GM18517 (cell line): ENCODE data around the gene DIPK2A.

Source experiments
- ATAC-seq: cut with Tn5 transposase; IDR thresholded peaks from one replicate; pipeline ENCODE4 v1.9.1; 2021; ENCODE audit warnings: mild to moderate bottlenecking, moderate library complexity; ENCODE audit not compliant: unreplicated experiment

Gene DIPK2A

GRCh38 chr3:143974271-143975238 is 2.9 kb downstream of the DIPK2A start:
- no peak for ATAC-seq

GRCh38 chr3:143975554-143976152 is 4.0 kb downstream of the DIPK2A start:
- ATAC-seq: no peak

- ATAC-seq: peak; percentile 59
Observed at GRCh38 chr3:143977341-143978262, 6.0 kb downstream of the DIPK2A start.

GRCh38 chr3:143978263-143978631 is 6.6 kb downstream of the DIPK2A start:
- ATAC-seq: peak; percentile 7

GRCh38 chr3:143979041-143979440 is 7.4 kb downstream of the DIPK2A start:
- ATAC-seq: no peak

GRCh38 chr3:143979813-143980212 is 8.2 kb downstream of the DIPK2A start:
- no peak for ATAC-seq

GRCh38 chr3:143988306-143988705 is 16.7 kb downstream of the DIPK2A start:
- ATAC-seq: no peak

GRCh38 chr3:143989461-143989860 is 17.8 kb downstream of the DIPK2A start:
- no peak for ATAC-seq

- no peak for ATAC-seq
Observed at GRCh38 chr3:143991713-143992112, 20.1 kb downstream of the DIPK2A start.

GRCh38 chr3:143998266-143998665 is 26.6 kb downstream of the DIPK2A start:
- no peak for ATAC-seq

- ATAC-seq: no peak
Observed at GRCh38 chr3:144003051-144003450, 31.4 kb downstream of the DIPK2A start.

GRCh38 chr3:144010371-144010770 is 38.7 kb downstream of the DIPK2A start:
- ATAC-seq: no peak

GRCh38 chr3:144011251-144011799 is 39.7 kb downstream of the DIPK2A start:
- ATAC-seq: no peak

GRCh38 chr3:144015133-144015532 is 43.5 kb downstream of the DIPK2A start:
- ATAC-seq: no peak

- ATAC-seq: no peak
Observed at GRCh38 chr3:144018776-144019175, 47.2 kb downstream of the DIPK2A start.
